GM18951 (cell line): ENCODE data around the gene PAM16.

Experiments
- POLR2A ChIP-seq: IDR thresholded peaks from 4 replicates; pipeline ENCODE4 v1.6.1; 2011; ENCODE audit warnings: mild to moderate bottlenecking; ENCODE audit not compliant: insufficient read length, insufficient read depth; ENCODE audit errors: extremely low read depth
- in situ Hi-C: fragments of 300-500 bp; cut with MboI; formaldehyde crosslinking; loops from one replicate; pipeline ENCODE4 v1.12.0; 2022; ENCODE audit warnings: low sequenced_read_pairs, mixed read lengths, inconsistent platforms; ENCODE audit not compliant: unreplicated experiment

The PAM16 gene

GRCh38 chr16:4388271-4389021, 37.3 kb upstream of the PAM16 start:
- in situ Hi-C loops: no loop called here
- no peak for TF ChIP-seq POLR2A

GRCh38 chr16:4387781-4388180, 36.7 kb upstream of the PAM16 start:
- TF ChIP-seq POLR2A: no peak
- in situ Hi-C loops: no loop called here

DNA sequence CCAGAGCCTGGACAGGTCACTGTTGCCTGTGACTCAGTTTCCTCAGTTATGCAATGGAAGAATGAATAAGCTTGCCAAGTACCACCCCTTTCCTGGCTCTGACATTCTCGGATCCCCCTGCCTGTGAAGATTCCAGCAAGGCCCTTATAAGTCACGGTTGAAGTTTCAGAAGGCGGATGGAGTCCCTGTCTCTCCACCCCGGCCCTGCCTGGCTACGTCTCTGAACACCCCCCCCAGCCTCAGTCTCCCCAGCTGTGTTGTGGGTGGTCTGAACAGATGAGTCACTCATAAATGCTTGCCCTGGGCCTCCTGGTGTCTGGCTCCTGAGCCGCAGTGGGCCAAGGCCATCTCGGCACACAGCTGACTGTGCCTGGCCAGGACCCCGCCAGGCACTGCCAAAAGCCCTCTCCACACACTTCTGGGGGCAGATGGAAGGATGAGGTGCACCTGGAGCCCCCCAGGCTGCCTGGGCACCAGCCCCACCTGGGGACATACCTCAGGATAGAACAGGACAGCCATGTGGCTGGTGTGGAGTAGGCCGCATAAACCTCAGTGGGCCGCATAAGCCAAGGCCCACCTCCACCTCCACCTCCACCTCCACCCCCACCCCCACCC, 35.9 kb upstream of the PAM16 start:
- in situ Hi-C loops: no loop called here
- TF ChIP-seq POLR2A: no peak

- in situ Hi-C loops: no loop called here
- no peak for TF ChIP-seq POLR2A
Measured at GRCh38 chr16:4386451-4386805, 35.3 kb upstream of the PAM16 start.

DNA sequence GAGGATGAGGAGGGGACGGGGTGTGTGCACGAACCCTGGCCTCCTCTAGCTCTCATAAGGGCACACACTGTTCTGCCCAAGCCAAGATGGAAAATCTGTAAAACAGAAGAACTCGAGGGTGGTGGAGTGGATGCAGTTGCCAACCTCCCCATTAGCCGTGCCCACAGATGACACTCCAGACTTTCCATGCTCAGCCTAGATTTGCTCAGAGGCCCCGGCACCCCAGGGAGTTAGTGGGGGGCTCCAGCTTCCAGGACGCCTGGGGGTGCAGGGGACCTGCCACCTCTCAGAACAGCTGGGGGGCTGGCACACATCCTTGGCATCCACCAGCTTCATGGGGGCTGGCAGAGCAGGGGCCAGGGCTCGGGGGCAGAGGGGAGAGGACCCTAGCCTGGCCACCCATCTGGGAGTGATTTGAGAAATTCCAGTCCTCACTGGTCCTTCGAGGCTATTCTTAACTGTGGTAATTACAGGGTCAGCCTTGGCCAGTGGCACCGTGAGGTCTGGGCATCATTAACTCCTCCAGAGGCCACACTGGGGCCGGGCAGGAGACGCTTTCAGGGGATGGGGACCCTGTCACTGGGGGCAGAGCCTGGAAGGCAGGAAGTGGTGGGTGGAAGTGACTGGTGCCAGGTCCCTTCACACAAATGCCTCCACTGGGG, 34.8 kb upstream of the PAM16 start:
- in situ Hi-C loops: no loop called here
- TF ChIP-seq POLR2A: no peak

GRCh38 chr16:4385066-4385788, 34.1 kb upstream of the PAM16 start:
- no peak for TF ChIP-seq POLR2A
- in situ Hi-C loops: no loop called here

GRCh38 chr16:4384509-4384942, 33.4 kb upstream of the PAM16 start:
- TF ChIP-seq POLR2A: no peak
- in situ Hi-C loops: no loop called here

- in situ Hi-C loops: no loop called here
- no peak for TF ChIP-seq POLR2A
Measured at GRCh38 chr16:4383591-4384444, 32.7 kb upstream of the PAM16 start.

GRCh38 chr16:4382795-4383357, 31.8 kb upstream of the PAM16 start:
- in situ Hi-C loops: no loop called here
- TF ChIP-seq POLR2A: no peak

DNA sequence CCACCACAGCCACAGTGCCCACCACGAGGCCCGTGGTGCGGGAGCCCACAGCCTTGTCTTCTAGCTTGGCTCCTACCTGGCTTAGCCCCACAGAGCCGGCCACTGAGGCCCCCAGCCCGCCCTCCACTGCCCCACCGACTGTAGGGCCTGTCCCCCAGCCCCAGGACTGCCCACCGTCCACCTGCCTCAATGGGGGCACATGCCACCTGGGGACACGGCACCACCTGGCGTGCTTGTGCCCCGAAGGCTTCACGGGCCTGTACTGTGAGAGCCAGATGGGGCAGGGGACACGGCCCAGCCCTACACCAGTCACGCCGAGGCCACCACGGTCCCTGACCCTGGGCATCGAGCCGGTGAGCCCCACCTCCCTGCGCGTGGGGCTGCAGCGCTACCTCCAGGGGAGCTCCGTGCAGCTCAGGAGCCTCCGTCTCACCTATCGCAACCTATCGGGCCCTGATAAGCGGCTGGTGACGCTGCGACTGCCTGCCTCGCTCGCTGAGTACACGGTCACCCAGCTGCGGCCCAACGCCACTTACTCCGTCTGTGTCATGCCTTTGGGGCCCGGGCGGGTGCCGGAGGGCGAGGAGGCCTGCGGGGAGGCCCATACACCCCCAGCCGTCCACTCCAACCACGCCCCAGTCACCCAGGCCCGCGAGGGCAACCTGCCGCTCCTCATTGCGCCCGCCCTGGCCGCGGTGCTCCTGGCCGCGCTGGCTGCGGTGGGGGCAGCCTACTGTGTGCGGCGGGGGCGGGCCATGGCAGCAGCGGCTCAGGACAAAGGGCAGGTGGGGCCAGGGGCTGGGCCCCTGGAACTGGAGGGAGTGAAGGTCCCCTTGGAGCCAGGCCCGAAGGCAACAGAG, 31.0 kb upstream of the PAM16 start:
- no peak for TF ChIP-seq POLR2A
- in situ Hi-C loops: no loop called here

DNA sequence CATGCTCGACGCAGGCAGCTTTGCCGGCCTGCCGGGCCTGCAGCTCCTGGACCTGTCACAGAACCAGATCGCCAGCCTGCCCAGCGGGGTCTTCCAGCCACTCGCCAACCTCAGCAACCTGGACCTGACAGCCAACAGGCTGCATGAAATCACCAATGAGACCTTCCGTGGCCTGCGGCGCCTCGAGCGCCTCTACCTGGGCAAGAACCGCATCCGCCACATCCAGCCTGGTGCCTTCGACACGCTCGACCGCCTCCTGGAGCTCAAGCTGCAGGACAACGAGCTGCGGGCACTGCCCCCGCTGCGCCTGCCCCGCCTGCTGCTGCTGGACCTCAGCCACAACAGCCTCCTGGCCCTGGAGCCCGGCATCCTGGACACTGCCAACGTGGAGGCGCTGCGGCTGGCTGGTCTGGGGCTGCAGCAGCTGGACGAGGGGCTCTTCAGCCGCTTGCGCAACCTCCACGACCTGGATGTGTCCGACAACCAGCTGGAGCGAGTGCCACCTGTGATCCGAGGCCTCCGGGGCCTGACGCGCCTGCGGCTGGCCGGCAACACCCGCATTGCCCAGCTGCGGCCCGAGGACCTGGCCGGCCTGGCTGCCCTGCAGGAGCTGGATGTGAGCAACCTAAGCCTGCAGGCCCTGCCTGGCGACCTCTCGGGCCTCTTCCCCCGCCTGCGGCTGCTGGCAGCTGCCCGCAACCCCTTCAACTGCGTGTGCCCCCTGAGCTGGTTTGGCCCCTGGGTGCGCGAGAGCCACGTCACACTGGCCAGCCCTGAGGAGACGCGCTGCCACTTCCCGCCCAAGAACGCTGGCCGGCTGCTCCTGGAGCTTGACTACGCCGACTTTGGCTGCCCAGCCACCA, 30.2 kb upstream of the PAM16 start:
- TF ChIP-seq POLR2A: no peak
- in situ Hi-C loops: no loop called here
